Esophagus muscularis mucosa (tissue), 4 donors: ENCODE data around the gene PEX26. TPM values are rescaled to one million over a fixed set of nuclear protein-coding genes. Genes with fewer than 3 reads are reported as not detected.

ENCODE experiments used
- DNase-seq: peaks from one replicate; pipeline ENCODE4 v3.0.0-alpha.2; 2017; ENCODE audit errors: extremely low spot score
- H3K27ac ChIP-seq, 4 donors: fragments of 200-600 bp; sonication (generic); replicated peaks in 1 of 4; 1 replicate in 3 of 4; 2 replicates in 1 of 4; pipeline ENCODE4 v1.5.1; 2016 to 2019; ENCODE audit warnings: mild to moderate bottlenecking in 1 of 4
- H3K27me3 ChIP-seq, 4 donors: fragments of 200-600 bp; sonication (generic); one replicate each; pipeline versions ENCODE4 v1.5.1 to v1.6.0; 2016 to 2019
- H3K36me3 ChIP-seq, 4 donors: fragments of 200-600 bp; sonication (generic); one replicate each; pipeline ENCODE4 v1.5.1; 2016 to 2019
- H3K4me1 ChIP-seq, 4 donors: fragments of 200-600 bp; sonication (generic); one replicate each; pipeline ENCODE4 v1.5.1; 2016 to 2019
- H3K4me3 ChIP-seq, 4 donors: fragments of 200-600 bp; sonication (generic); 1 replicate in 2 of 4; 2 replicates in 2 of 4; pipeline ENCODE4 v1.5.1; 2016 to 2019; ENCODE audit warnings: mild to moderate bottlenecking in 4 of 4, moderate library complexity in 1 of 4
- H3K9me3 ChIP-seq, 4 donors: fragments of 200-600 bp; sonication (generic); 1 replicate in 3 of 4; 2 replicates in 1 of 4; pipeline ENCODE4 v1.5.1; 2016 to 2019
- EP300 ChIP-seq: sonication (generic); formaldehyde crosslinking; IDR thresholded peaks from one replicate; pipeline ENCODE4 v1.6.1; 2017; ENCODE audit warnings: antibody characterized with exemption
- POLR2A ChIP-seq: fragments of 450-650 bp; IDR thresholded peaks from one replicate; pipeline ENCODE4 v1.6.1; 2017; ENCODE audit warnings: antibody characterized with exemption, moderate library complexity, mild to moderate bottlenecking, low read depth
- POLR2AphosphoS5 ChIP-seq, 2 donors: sonication (generic); formaldehyde crosslinking; IDR thresholded peaks; one replicate each; pipeline ENCODE4 v1.6.1; 2017; ENCODE audit warnings: antibody characterized with exemption in 2 of 2
- WGBS: methylation state at CpG from one replicate; pipeline ENCODE4 v1.1.5; 2018; 5-methylcytosine and 5-hydroxymethylcytosine counted together
- intact Hi-C: fragments of 100-400 bp; cut with DNase I; formaldehyde crosslinking; loops from one replicate; pipeline ENCODE4 v1.15.1; 2023
- total RNA-seq, 4 donors: library from RNA; depleted of rRNA; stranded (reverse); fragments of >200 nt; gene quantifications; one replicate each; pipeline versions ENCODE4 v1.1.0 to v1.2.1, GENCODE V29; 2016
- TF ChIP-seq, protein P1 (sequence below), 3 experiments: fragments of 200-600 bp in 2 of 3; fragments of 450-650 bp in 1 of 3; sonication (generic) in 2 of 3; IDR thresholded peaks; one replicate each; pipeline ENCODE4 v1.5.1; 2017 to 2019; ENCODE audit warnings: antibody characterized with exemption in 3 of 3, mild to moderate bottlenecking in 2 of 3, moderate library complexity in 1 of 3

PEX26 gene
- total RNA-seq, 4 donors from 2014 or later, result 19.7 to 54.2 (median 33.6) TPM

DNA sequence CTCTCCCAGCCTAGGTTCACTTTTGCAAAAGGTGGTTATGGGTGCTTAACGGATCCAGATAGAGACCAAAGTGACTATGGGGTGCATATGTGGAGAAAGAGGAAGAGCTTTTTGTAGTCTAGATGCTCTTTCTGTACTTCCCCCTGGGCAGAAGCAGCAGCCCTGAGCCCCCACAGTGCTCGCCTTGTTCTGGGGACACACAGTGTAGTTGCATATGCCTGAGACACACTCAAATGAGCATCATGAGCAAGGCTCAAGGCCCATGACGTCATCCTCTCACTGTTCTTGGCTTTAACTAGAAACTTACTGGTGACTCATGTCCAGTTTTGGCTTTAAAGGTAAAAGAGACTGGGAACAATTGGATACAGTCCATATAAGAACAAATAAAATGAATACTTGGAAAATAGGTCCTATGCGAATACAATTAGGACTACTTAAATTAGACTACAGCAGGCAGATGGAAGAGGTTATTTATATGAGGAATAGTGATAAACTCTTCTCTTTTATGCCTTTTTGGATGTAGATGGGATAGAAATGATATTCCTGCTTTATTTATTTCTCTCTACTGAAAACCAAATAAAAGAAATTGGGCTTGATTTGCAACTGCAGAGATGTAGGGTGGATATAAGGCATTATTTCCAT is 20.1 kb upstream of the PEX26 start:
- TF ChIP-seq, protein P1, sequence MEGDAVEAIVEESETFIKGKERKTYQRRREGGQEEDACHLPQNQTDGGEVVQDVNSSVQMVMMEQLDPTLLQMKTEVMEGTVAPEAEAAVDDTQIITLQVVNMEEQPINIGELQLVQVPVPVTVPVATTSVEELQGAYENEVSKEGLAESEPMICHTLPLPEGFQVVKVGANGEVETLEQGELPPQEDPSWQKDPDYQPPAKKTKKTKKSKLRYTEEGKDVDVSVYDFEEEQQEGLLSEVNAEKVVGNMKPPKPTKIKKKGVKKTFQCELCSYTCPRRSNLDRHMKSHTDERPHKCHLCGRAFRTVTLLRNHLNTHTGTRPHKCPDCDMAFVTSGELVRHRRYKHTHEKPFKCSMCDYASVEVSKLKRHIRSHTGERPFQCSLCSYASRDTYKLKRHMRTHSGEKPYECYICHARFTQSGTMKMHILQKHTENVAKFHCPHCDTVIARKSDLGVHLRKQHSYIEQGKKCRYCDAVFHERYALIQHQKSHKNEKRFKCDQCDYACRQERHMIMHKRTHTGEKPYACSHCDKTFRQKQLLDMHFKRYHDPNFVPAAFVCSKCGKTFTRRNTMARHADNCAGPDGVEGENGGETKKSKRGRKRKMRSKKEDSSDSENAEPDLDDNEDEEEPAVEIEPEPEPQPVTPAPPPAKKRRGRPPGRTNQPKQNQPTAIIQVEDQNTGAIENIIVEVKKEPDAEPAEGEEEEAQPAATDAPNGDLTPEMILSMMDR (IDR thresholded peaks at IDR 0.05), result no peak
- TF ChIP-seq EP300 (peak; percentile 60), POLR2A (no peak), POLR2AphosphoS5 (IDR thresholded peaks at IDR 0.05) (peak; percentile 92 to 98)
- no peak overlapping the region for H3K4me3 ChIP-seq
- intact Hi-C loops, result no loop called here
- peaks cover 36 to 57% (median 49%) of the 10 kb centered on the region in 4 donors for H3K4me1 ChIP-seq
- 38% methylated on average over 4 of the region's 4 CpGs for WGBS
- no peaks in the 10 kb centered on the region for H3K36me3 ChIP-seq
- DNase-seq, result peak; percentile 96
- no peaks in the 10 kb centered on the region for H3K27me3 ChIP-seq
- H3K9me3 ChIP-seq, result no peaks in the 10 kb centered on the region
- peak overlapping the region; percentile 78 to 93 (median 84) for H3K27ac ChIP-seq

DNA sequence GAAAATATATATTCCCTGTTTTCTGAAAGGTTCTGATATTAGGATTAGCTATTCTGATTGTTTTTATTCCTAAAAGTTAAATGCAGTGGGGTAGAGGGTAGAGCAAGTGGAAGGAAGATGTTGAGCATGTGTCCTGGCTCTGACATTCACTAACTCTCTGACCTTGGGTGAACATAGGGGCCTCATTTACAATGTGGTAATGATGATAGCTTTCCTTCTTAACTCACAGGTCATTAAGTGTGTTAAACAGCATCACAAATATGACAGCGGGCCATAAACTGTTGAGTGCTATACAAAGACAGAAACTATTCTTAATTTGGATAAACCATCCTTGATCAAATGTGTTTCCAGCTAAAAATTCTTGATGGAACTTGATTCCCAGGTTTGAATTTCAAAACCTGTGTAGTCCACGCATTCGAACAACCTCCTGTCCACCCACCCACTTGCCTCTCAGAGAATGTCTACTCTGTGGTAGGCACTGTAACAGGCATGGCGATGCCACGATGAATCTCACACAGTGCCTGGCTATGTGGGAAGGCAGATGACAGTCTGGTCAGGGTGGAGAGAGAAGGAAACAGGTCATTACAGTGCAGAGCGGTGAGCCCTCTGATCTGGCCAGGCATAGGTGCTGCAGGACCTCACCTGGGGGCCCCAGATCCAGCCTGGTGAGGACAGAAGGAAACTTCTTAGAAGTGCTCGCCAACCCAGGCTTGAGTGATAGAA is 19.3 kb upstream of the PEX26 start:
- H3K9me3 ChIP-seq, result no peaks in the 10 kb centered on the region
- intact Hi-C loops, result no loop called here
- H3K36me3 ChIP-seq, result no peaks in the 10 kb centered on the region
- peaks cover 36 to 65% (median 53%) of the 10 kb centered on the region in 4 donors for H3K4me1 ChIP-seq
- H3K27me3 ChIP-seq, result no peaks in the 10 kb centered on the region
- no peak for DNase-seq
- peak overlapping the region; percentile 78 to 93 (median 84) for H3K27ac ChIP-seq
- 97% methylated on average over 7 of the region's 7 CpGs for whole genome bisulfite sequencing
- TF ChIP-seq POLR2A (no peak), POLR2AphosphoS5 (IDR thresholded peaks at IDR 0.05) (no peak), EP300 (no peak)
- TF ChIP-seq, protein P1 (IDR thresholded peaks at IDR 0.05), result no peak
- H3K4me3 ChIP-seq, result no peak overlapping the region

DNA sequence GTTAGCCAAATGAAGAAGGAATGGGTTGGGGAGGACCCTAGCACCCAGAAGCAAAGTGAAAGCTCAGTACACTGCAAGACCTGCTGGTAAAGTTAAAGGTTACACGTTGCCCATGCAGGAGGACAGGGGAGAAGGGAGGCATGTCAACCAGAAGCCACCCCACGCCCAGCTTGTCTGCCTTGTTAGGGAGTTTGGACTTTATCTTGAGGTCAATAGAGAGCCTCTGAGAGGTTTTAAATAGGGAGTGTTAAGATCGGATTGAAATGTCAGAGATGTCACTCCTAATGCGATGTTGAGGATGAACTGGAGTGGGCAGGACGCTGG is 18.7 kb upstream of the PEX26 start:
- Histone ChIP-seq H3K27ac (peak overlapping the region; percentile 78 to 93 (median 84)), H3K36me3 (no peaks in the 10 kb centered on the region), H3K9me3 (no peaks in the 10 kb centered on the region), H3K4me3 (no peak overlapping the region), H3K4me1 (peaks cover 36 to 68% (median 53%) of the 10 kb centered on the region in 4 donors), H3K27me3 (no peaks in the 10 kb centered on the region)
- intact Hi-C loops, result no loop called here
- WGBS, result 94% methylated on average over 5 of the region's 5 CpGs
- no peak for TF ChIP-seq POLR2AphosphoS5 (IDR thresholded peaks at IDR 0.05)
- no peak for DNase-seq

DNA sequence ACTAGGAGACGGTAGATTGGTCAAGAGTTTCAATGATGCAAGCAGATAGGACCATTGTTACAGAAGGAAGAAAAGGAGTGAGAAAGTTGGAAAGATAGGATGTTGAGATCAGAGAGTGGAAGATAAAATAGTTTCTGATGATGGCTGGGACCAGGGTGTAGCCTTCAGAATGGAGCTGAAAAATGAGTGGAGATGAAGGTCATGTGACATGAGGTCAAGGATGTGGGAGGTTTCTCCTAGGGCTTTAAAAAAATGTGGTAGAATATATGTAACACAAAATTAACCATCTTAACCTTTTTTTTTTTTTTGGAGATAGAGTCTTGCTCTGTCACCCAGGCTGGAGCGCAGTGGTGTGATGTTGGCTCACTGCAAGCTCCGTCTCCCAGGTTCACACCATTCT is 18.3 kb upstream of the PEX26 start:
- peak overlapping the region in 2 of 4 donors; percentile 78 to 93 for H3K27ac ChIP-seq
- H3K9me3 ChIP-seq, result no peaks in the 10 kb centered on the region
- no peaks in the 10 kb centered on the region for H3K27me3 ChIP-seq
- H3K36me3 ChIP-seq, result no peaks in the 10 kb centered on the region
- H3K4me3 ChIP-seq, result no peak overlapping the region
- TF ChIP-seq POLR2AphosphoS5 (IDR thresholded peaks at IDR 0.05), result no peak
- no peak for TF ChIP-seq EP300
- TF ChIP-seq, protein P1 (IDR thresholded peaks at IDR 0.05), result no peak
- no peak for TF ChIP-seq POLR2A
- intact Hi-C loops, result no loop called here
- 97% methylated on average over 3 of the region's 3 CpGs for WGBS
- no peak for DNase-seq
- H3K4me1 ChIP-seq, result peaks cover 36 to 68% (median 53%) of the 10 kb centered on the region in 4 donors

DNA sequence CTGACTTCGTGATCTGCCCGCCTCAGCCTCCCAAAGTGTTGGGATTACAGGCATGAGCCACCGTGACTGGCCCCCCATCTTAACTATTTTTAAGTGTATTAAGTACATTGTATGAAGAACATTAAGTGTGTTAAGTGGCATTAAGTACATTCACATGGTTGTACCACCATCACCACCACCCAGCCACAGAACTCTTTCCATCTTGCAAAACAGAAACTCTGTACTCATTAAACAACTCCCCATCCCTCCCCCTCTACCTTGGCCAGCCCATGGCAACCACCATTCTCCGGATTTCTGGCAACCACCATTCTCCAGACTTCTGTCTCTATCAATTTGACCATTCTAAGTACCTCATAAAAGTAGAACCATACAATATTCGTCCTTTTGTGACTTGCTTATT is 17.8 kb upstream of the PEX26 start:
- peak overlapping the region in 2 of 4 donors; percentile 0 to 93 for H3K27ac ChIP-seq
- 90% methylated on average over 5 of the region's 5 CpGs for WGBS
- DNase-seq, result no peak
- peaks cover 36 to 68% (median 53%) of the 10 kb centered on the region in 4 donors for H3K4me1 ChIP-seq
- no peak overlapping the region for H3K4me3 ChIP-seq
- no peaks in the 10 kb centered on the region for H3K9me3 ChIP-seq
- intact Hi-C loops, result no loop called here
- no peak for TF ChIP-seq POLR2A
- no peak for TF ChIP-seq POLR2AphosphoS5 (IDR thresholded peaks at IDR 0.05)
- no peak for TF ChIP-seq EP300
- TF ChIP-seq, protein P1 (IDR thresholded peaks at IDR 0.05), result no peak
- H3K36me3 ChIP-seq, result no peaks in the 10 kb centered on the region
- H3K27me3 ChIP-seq, result no peaks in the 10 kb centered on the region
